Spleen (tissue), 7 donors: ENCODE data around the gene FBXL17.

Source experiments
- POLR2A ChIP-seq, 3 donors: fragments of 450-650 bp; IDR thresholded peaks; one replicate each; pipeline ENCODE4 v1.5.1; 2017; ENCODE audit warnings: antibody characterized with exemption in 3 of 3, mild to moderate bottlenecking in 1 of 3
- TF ChIP-seq, protein P1 (sequence below), 11 experiments: fragments of 200-600 bp in 7 of 11; fragments of 450-650 bp in 4 of 11; sonication (generic) in 4 of 11; IDR thresholded peaks in 8 of 11; conservative IDR thresholded peaks in 3 of 11; 1 replicate in 7 of 11; 2 replicates in 4 of 11; pipeline versions ENCODE4 v1.4.0 to v1.8.0; 2016 to 2021; ENCODE audit warnings: antibody characterized with exemption in 11 of 11, inconsistent platforms in 4 of 11, mild to moderate bottlenecking in 1 of 11
- donor health status: DM: no; HTN: no; CAD: no; lungs with moderate emphysema.
- donor health status: DM: no; HTN: no; CAD: no.
- donor health status: DM: no; HTN: no; CAD: no.

GRCh38 chr5:107840161-107840560 is 541.7 kb downstream of the FBXL17 start:
- TF ChIP-seq POLR2A (IDR thresholded peaks at IDR 0.05): no peak
- TF ChIP-seq, protein P1, sequence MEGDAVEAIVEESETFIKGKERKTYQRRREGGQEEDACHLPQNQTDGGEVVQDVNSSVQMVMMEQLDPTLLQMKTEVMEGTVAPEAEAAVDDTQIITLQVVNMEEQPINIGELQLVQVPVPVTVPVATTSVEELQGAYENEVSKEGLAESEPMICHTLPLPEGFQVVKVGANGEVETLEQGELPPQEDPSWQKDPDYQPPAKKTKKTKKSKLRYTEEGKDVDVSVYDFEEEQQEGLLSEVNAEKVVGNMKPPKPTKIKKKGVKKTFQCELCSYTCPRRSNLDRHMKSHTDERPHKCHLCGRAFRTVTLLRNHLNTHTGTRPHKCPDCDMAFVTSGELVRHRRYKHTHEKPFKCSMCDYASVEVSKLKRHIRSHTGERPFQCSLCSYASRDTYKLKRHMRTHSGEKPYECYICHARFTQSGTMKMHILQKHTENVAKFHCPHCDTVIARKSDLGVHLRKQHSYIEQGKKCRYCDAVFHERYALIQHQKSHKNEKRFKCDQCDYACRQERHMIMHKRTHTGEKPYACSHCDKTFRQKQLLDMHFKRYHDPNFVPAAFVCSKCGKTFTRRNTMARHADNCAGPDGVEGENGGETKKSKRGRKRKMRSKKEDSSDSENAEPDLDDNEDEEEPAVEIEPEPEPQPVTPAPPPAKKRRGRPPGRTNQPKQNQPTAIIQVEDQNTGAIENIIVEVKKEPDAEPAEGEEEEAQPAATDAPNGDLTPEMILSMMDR (IDR thresholded peaks at IDR 0.05 in 8 of 11, conservative IDR thresholded peaks at IDR 0.05 in 3 of 11): no peak
